Suprapubic skin (tissue), 4 donors: ENCODE data around the gene PTH2R. TPM values are rescaled to one million over a fixed set of nuclear protein-coding genes. Genes with fewer than 3 reads are reported as not detected.

Experiments used
- DNase-seq, 2 donors: peaks; one replicate each; pipeline ENCODE4 v3.0.0-alpha.2; 2019; ENCODE audit warnings: low spot score in 2 of 2
- H3K27ac ChIP-seq: fragments of 200-600 bp; sonication (generic); one replicate; pipeline ENCODE4 v1.5.1; 2019
- H3K27me3 ChIP-seq: fragments of 200-600 bp; sonication (generic); one replicate; pipeline ENCODE4 v1.5.1; 2019
- H3K36me3 ChIP-seq: fragments of 200-600 bp; sonication (generic); one replicate; pipeline ENCODE4 v1.5.1; 2019
- H3K4me1 ChIP-seq: fragments of 200-600 bp; sonication (generic); one replicate; pipeline ENCODE4 v1.5.1; 2019
- H3K4me3 ChIP-seq: fragments of 200-600 bp; sonication (generic); one replicate; pipeline ENCODE4 v1.5.1; 2019; ENCODE audit warnings: mild to moderate bottlenecking
- H3K9me3 ChIP-seq: fragments of 200-600 bp; sonication (generic); one replicate; pipeline ENCODE4 v1.5.1; 2019
- EP300 ChIP-seq: sonication (generic); formaldehyde crosslinking; IDR thresholded peaks from one replicate; pipeline ENCODE4 v1.6.1; 2017; ENCODE audit warnings: antibody characterized with exemption
- POLR2A ChIP-seq, 2 donors: fragments of 450-650 bp; IDR thresholded peaks; one replicate each; pipeline ENCODE4 v1.6.1; 2017; ENCODE audit warnings: antibody characterized with exemption in 2 of 2, mild to moderate bottlenecking in 2 of 2, moderate library complexity in 2 of 2
- POLR2AphosphoS5 ChIP-seq, 3 donors: sonication (generic); formaldehyde crosslinking; IDR thresholded peaks; one replicate each; pipeline ENCODE4 v1.6.1; 2017; ENCODE audit warnings: antibody characterized with exemption in 3 of 3
- whole genome bisulfite sequencing: methylation state at CpG from one replicate; pipeline ENCODE4 v1.1.5; 2018; 5-methylcytosine and 5-hydroxymethylcytosine counted together
- total RNA-seq, 4 donors: library from RNA; depleted of rRNA; stranded (reverse); fragments of >200 nt; gene quantifications; one replicate each; pipeline ENCODE4 v1.1.0, GENCODE V29; 2016
- TF ChIP-seq, protein P1 (sequence below), 2 donors: fragments of 200-600 bp in 1 of 2; fragments of 450-650 bp in 1 of 2; sonication (generic) in 1 of 2; IDR thresholded peaks; one replicate each; pipeline ENCODE4 v1.5.1; 2016 to 2019; ENCODE audit warnings: antibody characterized with exemption in 2 of 2, mild to moderate bottlenecking in 1 of 2, moderate library complexity in 1 of 2

PTH2R gene
- total RNA-seq = under 1 TPM in 1 of 4 donors, not detected in 3; 0.56 TPM

GRCh38 chr2:208406474-208407451, at the start of gene PTH2R:
TSS of gene PTH2R (plus strand) at chr2:208406792. CDS start at chr2:208407044, 252 bp downstream.
- DNase-seq = peak in 1 of 2 donors; percentile 48
- TF ChIP-seq, protein P1, sequence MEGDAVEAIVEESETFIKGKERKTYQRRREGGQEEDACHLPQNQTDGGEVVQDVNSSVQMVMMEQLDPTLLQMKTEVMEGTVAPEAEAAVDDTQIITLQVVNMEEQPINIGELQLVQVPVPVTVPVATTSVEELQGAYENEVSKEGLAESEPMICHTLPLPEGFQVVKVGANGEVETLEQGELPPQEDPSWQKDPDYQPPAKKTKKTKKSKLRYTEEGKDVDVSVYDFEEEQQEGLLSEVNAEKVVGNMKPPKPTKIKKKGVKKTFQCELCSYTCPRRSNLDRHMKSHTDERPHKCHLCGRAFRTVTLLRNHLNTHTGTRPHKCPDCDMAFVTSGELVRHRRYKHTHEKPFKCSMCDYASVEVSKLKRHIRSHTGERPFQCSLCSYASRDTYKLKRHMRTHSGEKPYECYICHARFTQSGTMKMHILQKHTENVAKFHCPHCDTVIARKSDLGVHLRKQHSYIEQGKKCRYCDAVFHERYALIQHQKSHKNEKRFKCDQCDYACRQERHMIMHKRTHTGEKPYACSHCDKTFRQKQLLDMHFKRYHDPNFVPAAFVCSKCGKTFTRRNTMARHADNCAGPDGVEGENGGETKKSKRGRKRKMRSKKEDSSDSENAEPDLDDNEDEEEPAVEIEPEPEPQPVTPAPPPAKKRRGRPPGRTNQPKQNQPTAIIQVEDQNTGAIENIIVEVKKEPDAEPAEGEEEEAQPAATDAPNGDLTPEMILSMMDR (IDR thresholded peaks at IDR 0.05) = no peak
- no peak for TF ChIP-seq EP300
- TF ChIP-seq POLR2A (IDR thresholded peaks at IDR 0.05) = no peak
- no peak for TF ChIP-seq POLR2AphosphoS5 (IDR thresholded peaks at IDR 0.05)
- WGBS = 18% methylated on average over 26 of the region's 82 CpGs
- H3K9me3 ChIP-seq = no peaks in the 10 kb centered on the region
- H3K27ac ChIP-seq = no peak within 1 kb of the TSS
- H3K36me3 ChIP-seq = no peaks in the 10 kb centered on the region
- H3K27me3 ChIP-seq = peaks cover 48% of the 10 kb centered on the region
- peaks cover 13% of the 10 kb centered on the region for H3K4me1 ChIP-seq
- peak within 1 kb of the TSS; percentile 34 for H3K4me3 ChIP-seq

- DNase-seq = no peak
- Histone ChIP-seq H3K4me3 (no peak overlapping the region), H3K9me3 (no peaks in the 10 kb centered on the region), H3K27ac (no peak overlapping the region), H3K27me3 (no peaks in the 10 kb centered on the region), H3K36me3 (peaks cover 36% of the 10 kb centered on the region), H3K4me1 (no peaks in the 10 kb centered on the region)
- no peak for TF ChIP-seq POLR2AphosphoS5 (IDR thresholded peaks at IDR 0.05)
- TF ChIP-seq, protein P1 (IDR thresholded peaks at IDR 0.05) = no peak
- WGBS = 24% methylated on average over 1 of the region's 1 CpG
Measured at GRCh38 chr2:208356846-208357574, 49.6 kb upstream of the PTH2R start.

- 79% methylated on average over 10 of the region's 10 CpGs for whole genome bisulfite sequencing
- TF ChIP-seq, protein P1 (IDR thresholded peaks at IDR 0.05) = no peak
- no peak for TF ChIP-seq EP300
- no peak for TF ChIP-seq POLR2A (IDR thresholded peaks at IDR 0.05)
- no peak for TF ChIP-seq POLR2AphosphoS5 (IDR thresholded peaks at IDR 0.05)
- H3K36me3 ChIP-seq = peaks cover 16% of the 10 kb centered on the region
- no peaks in the 10 kb centered on the region for H3K27me3 ChIP-seq
- no peak overlapping the region for H3K4me3 ChIP-seq
- no peak overlapping the region for H3K27ac ChIP-seq
- H3K4me1 ChIP-seq = no peaks in the 10 kb centered on the region
- no peaks in the 10 kb centered on the region for H3K9me3 ChIP-seq
- DNase-seq = no peak
Measured at GRCh38 chr2:208358758-208359631, 47.6 kb upstream of the PTH2R start.

GRCh38 chr2:208359632-208359986, 47.0 kb upstream of the PTH2R start:
- TF ChIP-seq POLR2AphosphoS5 (IDR thresholded peaks at IDR 0.05) (no peak), POLR2A (IDR thresholded peaks at IDR 0.05) (no peak), EP300 (no peak)
- TF ChIP-seq, protein P1 (IDR thresholded peaks at IDR 0.05) = no peak
- Histone ChIP-seq H3K27ac (no peak overlapping the region), H3K4me1 (no peaks in the 10 kb centered on the region), H3K9me3 (no peaks in the 10 kb centered on the region), H3K36me3 (peaks cover 10% of the 10 kb centered on the region), H3K4me3 (no peak overlapping the region), H3K27me3 (no peaks in the 10 kb centered on the region)
- DNase-seq = no peak
- WGBS = 90% methylated on average over 13 of the region's 17 CpGs
